HEK293T (cell line): ENCODE measurements around the gene ASTN2.

Experiments
- BHLHE40 ChIP-seq: fragments of 450-650 bp; IDR thresholded peaks from 2 replicates; pipeline ENCODE4 v1.6.1; 2016; ENCODE audit warnings: mild to moderate bottlenecking, moderate library complexity, borderline replicate concordance
- FOXK2 ChIP-seq: fragments of 450-650 bp; IDR thresholded peaks from 2 replicates; pipeline ENCODE4 v1.6.1; 2016; ENCODE audit warnings: mild to moderate bottlenecking
- FOXM1 ChIP-seq: fragments of 450-650 bp; IDR thresholded peaks from 2 replicates; pipeline ENCODE4 v1.6.1; 2017; ENCODE audit warnings: mild to moderate bottlenecking, borderline replicate concordance
- HDGF ChIP-seq: fragments of 450-650 bp; IDR thresholded peaks from 2 replicates; pipeline ENCODE4 v1.6.1; 2017; ENCODE audit warnings: antibody characterized with exemption, borderline replicate concordance
- SP1 ChIP-seq: fragments of 450-650 bp; IDR thresholded peaks from 2 replicates; pipeline ENCODE4 v1.6.1; 2017
- SUZ12 ChIP-seq: fragments of 450-650 bp; IDR thresholded peaks from 2 replicates; pipeline ENCODE4 v1.6.1; 2016; ENCODE audit warnings: mild to moderate bottlenecking
- TARDBP ChIP-seq: fragments of 450-650 bp; IDR thresholded peaks from 2 replicates; pipeline ENCODE4 v1.6.1; 2016
- ZNF384 ChIP-seq: fragments of 450-650 bp; IDR thresholded peaks from 2 replicates; pipeline ENCODE4 v1.6.1; 2016

GRCh38 chr9:117008876-117009275 is 406.0 kb downstream of the ASTN2 start:
- TF ChIP-seq ZNF384 (no peak), BHLHE40 (no peak), FOXK2 (no peak), SP1 (no peak), TARDBP (no peak), HDGF (no peak), SUZ12 (no peak), FOXM1 (no peak)
